B cell (primary cell): Measurements from ENCODE around the gene ENO3. TPM values are rescaled to one million over a fixed set of nuclear protein-coding genes. Genes with fewer than 3 reads are reported as not detected.

Experiments used
- ATAC-seq: fragments of 200-7000 bp; cut with Tn5 transposase; one replicate; pipeline ENCODE4 v1.10.0; 2021; ENCODE audit warnings: low read depth, mild to moderate bottlenecking, moderate number of reproducible peaks, moderate library complexity
- CTCF ChIA-PET: fragments of 350-600 bp; sonication (Branson Sonifier 250); formaldehyde crosslinking; loops from one replicate; lab custom pipeline; 2021; ENCODE audit warnings: antibody characterized with exemption, inconsistent platforms; lab: Charles Lee
- POLR2A ChIA-PET: fragments of 350-600 bp; sonication (Branson Sonifier 250); formaldehyde crosslinking; loops from one replicate; lab custom pipeline; 2021; ENCODE audit warnings: antibody characterized with exemption; lab: Charles Lee
- DNase-seq: peaks from one replicate; pipeline ENCODE4 v3.0.0; 2013
- H2AFZ ChIP-seq: 2 replicates; pipeline ENCODE4 v1.6.1; 2012; ENCODE audit warnings: mild to moderate bottlenecking, low read depth, low read length; ENCODE audit not compliant: insufficient read depth, poor library complexity, severe bottlenecking
- H3K27ac ChIP-seq, 2 donors: 1 replicate in 1 of 2; 2 replicates in 1 of 2; pipeline ENCODE4 v1.5.1; 2012 to 2013; ENCODE audit warnings: low read length in 2 of 2, mild to moderate bottlenecking in 2 of 2, moderate library complexity in 1 of 2
- H3K27me3 ChIP-seq, 4 experiments: fragments of 200-600 bp in 1 of 4; sonication (generic) in 1 of 4; replicated peaks in 1 of 4; 1 replicate in 2 of 4; 2 replicates in 2 of 4; pipeline versions ENCODE4 v1.6.1 to v1.7.0; 2013 to 2016; ENCODE audit warnings: low read length in 3 of 4, mild to moderate bottlenecking in 2 of 4, mixed read lengths in 1 of 4, moderate library complexity in 1 of 4; ENCODE audit not compliant: insufficient read depth in 4 of 4, control insufficient read depth in 3 of 4; ENCODE audit errors: control extremely low read depth in 1 of 4
- H3K36me3 ChIP-seq, 2 experiments: replicated peaks in 1 of 2; 1 replicate in 1 of 2; 2 replicates in 1 of 2; pipeline versions ENCODE4 v1.6.1 to v1.7.1; 2013; ENCODE audit warnings: low read length in 1 of 2; ENCODE audit not compliant: insufficient read depth in 2 of 2, control insufficient read depth in 1 of 2; ENCODE audit errors: control extremely low read depth in 1 of 2, extremely low read depth in 1 of 2
- H3K4me1 ChIP-seq, 2 donors: fragments of 200-600 bp in 1 of 2; sonication (generic) in 1 of 2; 1 replicate in 1 of 2; 2 replicates in 1 of 2; pipeline versions ENCODE4 v1.5.1 to v1.6.1; 2013 to 2017; ENCODE audit warnings: low read length in 2 of 2; ENCODE audit not compliant: control insufficient read depth in 2 of 2, insufficient read depth in 2 of 2
- H3K4me2 ChIP-seq: replicated peaks from 2 replicates; pipeline ENCODE3; 2012; ENCODE audit warnings: mild to moderate bottlenecking, low read depth, low read length; ENCODE audit not compliant: poor library complexity, severe bottlenecking
- H3K4me3 ChIP-seq, 5 experiments: fragments of 200-600 bp in 1 of 5; sonication (generic) in 1 of 5; 1 replicate in 3 of 5; 2 replicates in 2 of 5; pipeline versions ENCODE4 v1.5.1 to v1.7.0; 2011 to 2016; ENCODE audit warnings: low read length in 4 of 5, mild to moderate bottlenecking in 4 of 5, low read depth in 2 of 5, control low read depth in 1 of 5, moderate library complexity in 1 of 5; ENCODE audit not compliant: insufficient read depth in 1 of 5; ENCODE audit errors: control extremely low read depth in 1 of 5, extremely low read depth in 1 of 5
- H3K79me2 ChIP-seq: fragments of 200-600 bp; sonication (generic); one replicate; pipeline ENCODE4 v1.6.0; 2016; ENCODE audit warnings: low read length; ENCODE audit not compliant: control insufficient read depth, insufficient read depth
- H3K9ac ChIP-seq: fragments of 200-600 bp; sonication (generic); 2 replicates; pipeline ENCODE4 v1.6.1; 2017; ENCODE audit warnings: mild to moderate bottlenecking, low read length, moderate library complexity
- H3K9me3 ChIP-seq, 3 donors: one replicate each; pipeline versions ENCODE4 v1.6.1 to v1.7.1; 2013; ENCODE audit warnings: low read length in 2 of 3; ENCODE audit not compliant: control insufficient read depth in 2 of 3, insufficient read depth in 1 of 3; ENCODE audit errors: control extremely low read depth in 1 of 3
- H4K20me1 ChIP-seq: 2 replicates; pipeline ENCODE4 v1.6.0; 2012; ENCODE audit warnings: mild to moderate bottlenecking, low read length; ENCODE audit not compliant: insufficient read depth, control insufficient read depth, poor library complexity, severe bottlenecking
- H3K27ac Mint-ChIP-seq: one replicate; pipeline ENCODE4 v1.8.0; 2021; ENCODE audit warnings: mixed read lengths
- H3K27me3 Mint-ChIP-seq: one replicate; pipeline ENCODE4 v1.8.0; 2021; ENCODE audit warnings: mixed read lengths
- H3K4me1 Mint-ChIP-seq: one replicate; pipeline ENCODE4 v1.8.0; 2021; ENCODE audit warnings: mixed read lengths
- H3K4me3 Mint-ChIP-seq: one replicate; pipeline ENCODE4 v1.8.0; 2021; ENCODE audit warnings: mixed read lengths
- H3K9me3 Mint-ChIP-seq: one replicate; pipeline ENCODE4 v1.8.0; 2022; ENCODE audit warnings: mixed read lengths; ENCODE audit not compliant: insufficient read depth
- CTCF ChIP-seq: fragments of 200-600 bp; IDR thresholded peaks from one replicate; pipeline ENCODE4 v1.8.0; 2022; ENCODE audit warnings: antibody characterized with exemption, mild to moderate bottlenecking
- EZH2 ChIP-seq: IDR thresholded peaks from 2 replicates; pipeline ENCODE4 v1.6.1; 2012; ENCODE audit warnings: borderline replicate concordance, low read depth, mild to moderate bottlenecking, moderate library complexity, low read length; ENCODE audit not compliant: insufficient read depth, poor library complexity, severe bottlenecking
- WGBS: methylation state at CpG from one replicate; pipeline ENCODE4 v1.1.5; 2013; ENCODE audit warnings: missing lambda C conversion rate; ENCODE audit not compliant: insufficient coverage; 5-methylcytosine and 5-hydroxymethylcytosine counted together
- intact Hi-C: fragments of 100-400 bp; cut with micrococcal nuclease; formaldehyde crosslinking; loops from one replicate; pipeline ENCODE4 v1.10.0; 2022
- polyA plus RNA-seq: library from polyadenylated mRNA; depleted of rRNA; stranded (reverse); fragments of >200 nt; gene quantifications from 2 replicates; pipeline ENCODE4 v1.2.3, GENCODE V29; 2012
- total RNA-seq, 2 donors: library from RNA; stranded (reverse); fragments of 120-200 nt in 1 of 2; gene quantifications; 1 replicate in 1 of 2; 2 replicates in 1 of 2; pipeline versions ENCODE4 v1.2.3 to v1.2.4, GENCODE V29; 2013 to 2022

ENO3 gene
- total and polyA plus RNA-seq, 2 donors (not counting 1 experiment from before 2014, with no cell fraction given), result 34.8 to 50.1 TPM

- Histone ChIP-seq H3K36me3 (no peaks in the 10 kb centered on the region), H2AFZ (no peak overlapping the region), H3K27me3 (no peaks in the 10 kb centered on the region), H3K9me3 (no peaks in the 10 kb centered on the region), H3K79me2 (no peaks in the 10 kb centered on the region), H3K27ac (no peak overlapping the region), H3K9ac (no peak overlapping the region), H4K20me1 (no peaks in the 10 kb centered on the region), H3K4me3 (no peak overlapping the region), H3K4me1 (no peaks in the 10 kb centered on the region), H3K4me2 (no peak overlapping the region)
- Mint-ChIP-seq H3K27me3 (no peaks in the 10 kb centered on the region), H3K4me3 (no peak overlapping the region), H3K9me3 (no peaks in the 10 kb centered on the region), H3K27ac (no peak overlapping the region), H3K4me1 (no peaks in the 10 kb centered on the region)
- CTCF ChIA-PET, result interaction anchor here (0.7 kb wide), 2 partner anchors 20 to 28 kb away, joined by 3 to 9 read pairs; partner anchors contain the start of gene C17orf107
- intact Hi-C loops, result no loop called here
- POLR2A ChIA-PET, result no interaction called here
- WGBS, result 89% methylated on average over 4 of the region's 8 CpGs
- ATAC-seq (no peak), DNase-seq (no peak)
- TF ChIP-seq CTCF, result no peak
- TF ChIP-seq EZH2, result no peak
Measured at GRCh38 chr17:4919511-4920047, 31.3 kb upstream of the ENO3 start.

- Histone ChIP-seq H3K9me3 (no peaks in the 10 kb centered on the region), H3K9ac (no peak overlapping the region), H3K79me2 (no peaks in the 10 kb centered on the region), H3K27ac (no peak overlapping the region), H3K4me3 (no peak overlapping the region), H3K36me3 (no peaks in the 10 kb centered on the region), H3K27me3 (no peaks in the 10 kb centered on the region), H2AFZ (no peak overlapping the region), H3K4me2 (no peak overlapping the region), H3K4me1 (no peaks in the 10 kb centered on the region), H4K20me1 (no peaks in the 10 kb centered on the region)
- DNase-seq (no peak), ATAC-seq (no peak)
- H3K4me3 Mint-ChIP-seq, result no peak overlapping the region
- H3K9me3 Mint-ChIP-seq, result no peaks in the 10 kb centered on the region
- no peak for TF ChIP-seq CTCF
- TF ChIP-seq EZH2, result no peak
- WGBS, result 100% methylated on average over 5 of the region's 10 CpGs
- intact Hi-C loops, result no loop called here
- H3K27ac Mint-ChIP-seq, result no peak overlapping the region
- H3K4me1 Mint-ChIP-seq, result no peaks in the 10 kb centered on the region
- POLR2A ChIA-PET, result interaction anchor here (0.7 kb wide), 1 partner anchor 551 kb away, joined by 3 read pairs; no protein-coding TSS in a partner anchor
- no peaks in the 10 kb centered on the region for H3K27me3 Mint-ChIP-seq
- CTCF ChIA-PET, result no interaction called here
Measured at GRCh38 chr17:4920351-4921048, 30.4 kb upstream of the ENO3 start.
